ENCODE measurements around the gene SNX30.

The SNX30 gene

DNA sequence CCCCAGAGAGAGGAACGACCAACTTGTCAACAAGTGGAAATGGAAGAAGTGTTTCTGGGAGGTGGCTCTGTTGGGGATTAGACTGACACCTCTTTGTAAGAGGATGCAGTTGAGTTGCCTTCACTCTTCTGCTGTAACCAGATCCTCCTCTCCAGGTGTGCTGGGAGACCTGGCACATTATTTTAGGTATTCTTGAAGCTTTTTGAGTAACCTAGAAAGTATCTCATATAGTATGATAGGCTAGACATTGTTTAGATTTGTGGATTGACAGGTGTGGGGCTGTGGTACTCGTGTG, 21.6 kb downstream of the SNX30 start:
- ChIA-PET POLR2A (no interaction called here), CTCF (no interaction called here)
- no peak for DNase-seq (ENCODE audit: extremely low spot score)
- TF ChIP-seq FOXK2 (IDR thresholded peaks at IDR 0.05) (no peak), TARDBP (IDR thresholded peaks at IDR 0.05) (no peak), FOXA1 (IDR thresholded peaks at IDR 0.05) (no peak), L3MBTL2 (conservative IDR thresholded peaks at IDR 0.05) (no peak), NFRKB (IDR thresholded peaks at IDR 0.05) (no peak)

DNA sequence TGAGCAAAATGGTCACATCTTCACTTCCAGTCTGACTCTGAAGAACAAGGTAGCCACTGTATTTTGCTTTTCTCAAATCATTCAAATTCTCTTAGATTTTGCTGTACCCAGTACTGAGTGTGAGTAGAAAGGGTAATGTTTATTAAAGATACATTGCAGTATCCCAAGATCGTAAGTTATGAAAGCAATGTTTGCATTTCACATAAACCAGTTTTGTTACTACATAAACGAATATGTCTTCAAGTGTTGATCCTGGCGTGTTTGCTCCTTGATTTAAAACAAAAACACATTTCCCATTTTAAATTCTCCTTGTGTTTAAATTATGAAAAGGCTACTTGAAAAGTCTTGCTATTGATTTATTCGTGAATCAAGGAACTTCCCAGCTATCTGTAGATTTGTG, 22.0 kb downstream of the SNX30 start:
- no peak for DNase-seq (ENCODE audit: extremely low spot score)
- ChIA-PET POLR2A (no interaction called here), CTCF (no interaction called here)
- no peak for TF ChIP-seq L3MBTL2 (conservative IDR thresholded peaks at IDR 0.05)
- TF ChIP-seq CTBP1 (IDR thresholded peaks at IDR 0.05; ENCODE audit: borderline replicate concordance), result no peak
- TF ChIP-seq NFRKB (IDR thresholded peaks at IDR 0.05), result no peak
- TF ChIP-seq SP1 (IDR thresholded peaks at IDR 0.05), result no peak
- TF ChIP-seq, protein P1, sequence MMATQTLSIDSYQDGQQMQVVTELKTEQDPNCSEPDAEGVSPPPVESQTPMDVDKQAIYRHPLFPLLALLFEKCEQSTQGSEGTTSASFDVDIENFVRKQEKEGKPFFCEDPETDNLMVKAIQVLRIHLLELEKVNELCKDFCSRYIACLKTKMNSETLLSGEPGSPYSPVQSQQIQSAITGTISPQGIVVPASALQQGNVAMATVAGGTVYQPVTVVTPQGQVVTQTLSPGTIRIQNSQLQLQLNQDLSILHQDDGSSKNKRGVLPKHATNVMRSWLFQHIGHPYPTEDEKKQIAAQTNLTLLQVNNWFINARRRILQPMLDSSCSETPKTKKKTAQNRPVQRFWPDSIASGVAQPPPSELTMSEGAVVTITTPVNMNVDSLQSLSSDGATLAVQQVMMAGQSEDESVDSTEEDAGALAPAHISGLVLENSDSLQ (IDR thresholded peaks at IDR 0.05), result no peak
- TF ChIP-seq FOXK2 (IDR thresholded peaks at IDR 0.05), result no peak

DNA sequence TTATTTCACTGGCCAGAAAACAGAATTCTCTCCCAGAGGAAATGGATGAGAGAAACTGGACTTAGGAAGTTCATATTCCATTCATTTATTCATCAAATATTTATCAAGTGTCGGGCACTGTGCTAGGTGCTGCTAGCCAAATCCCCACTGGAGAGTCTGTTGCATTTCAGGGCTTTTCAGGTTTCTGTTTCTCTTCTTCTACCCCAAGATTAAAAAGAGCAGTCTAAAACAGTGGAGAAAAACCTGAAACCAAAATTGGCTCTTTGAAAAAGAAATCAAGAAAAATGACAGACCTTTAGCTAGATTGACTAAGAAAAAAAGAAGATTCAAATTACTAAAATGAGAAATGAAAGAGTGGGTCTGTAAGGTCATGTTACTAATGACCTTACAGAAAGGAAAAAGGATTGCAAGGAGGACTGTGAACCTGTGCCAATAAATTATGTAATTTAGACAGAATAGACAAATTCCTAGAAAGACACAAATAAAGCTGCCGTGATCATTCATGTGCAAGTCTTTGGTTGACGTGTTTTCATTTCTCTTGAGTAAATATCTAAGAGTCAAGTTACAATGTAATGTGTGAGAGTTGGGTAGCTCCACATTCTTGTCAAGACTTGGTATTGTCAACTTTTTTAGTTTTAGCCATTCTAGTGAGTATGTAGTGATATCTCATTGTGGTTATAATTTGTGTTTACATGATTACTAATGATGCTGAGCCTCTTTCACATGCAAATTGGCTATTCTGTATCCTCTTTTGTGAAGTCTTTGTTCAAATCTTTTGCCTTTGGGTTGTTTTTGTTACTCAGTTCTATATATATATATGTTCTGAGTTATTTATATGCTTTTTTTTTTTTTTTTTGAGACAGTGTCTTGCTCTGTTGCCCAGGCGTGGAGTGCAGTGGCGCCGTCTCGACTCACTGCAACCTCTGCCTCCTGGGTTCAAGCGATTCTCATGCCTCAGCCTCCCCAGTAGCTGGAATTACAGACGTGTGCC, 23.7 kb downstream of the SNX30 start:
- TF ChIP-seq FOXK2 (IDR thresholded peaks at IDR 0.05) (no peak), HDGF (IDR thresholded peaks at IDR 0.05; ENCODE audit: borderline replicate concordance) (no peak)

DNA sequence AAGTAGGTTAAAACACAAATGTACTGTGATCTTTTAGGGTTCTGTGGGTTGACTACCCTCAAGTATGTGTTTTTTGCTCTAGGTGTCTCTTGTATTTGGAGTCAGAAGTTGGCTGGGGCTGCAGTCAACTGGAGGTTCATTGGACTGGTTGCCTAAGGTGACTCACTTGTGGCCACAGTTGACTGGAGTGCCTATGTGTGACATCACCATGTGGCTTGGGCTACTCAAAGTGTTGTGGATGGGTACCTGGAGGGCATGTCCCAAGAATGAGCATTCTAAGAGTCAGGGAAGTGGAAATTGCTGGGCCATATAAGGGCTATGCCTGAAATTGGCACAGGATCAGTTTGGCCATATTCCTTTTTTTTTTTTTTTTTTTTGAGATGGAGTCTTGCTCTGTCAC, 27.4 kb downstream of the SNX30 start:
- ChIA-PET CTCF (no interaction called here), POLR2A (no interaction called here)
- DNase-seq (ENCODE audit: extremely low spot score), result no peak
- TF ChIP-seq SUZ12 (IDR thresholded peaks at IDR 0.05), result no peak
- no peak for TF ChIP-seq CTBP1 (IDR thresholded peaks at IDR 0.05; ENCODE audit: borderline replicate concordance)
- no peak for TF ChIP-seq HDGF (IDR thresholded peaks at IDR 0.05; ENCODE audit: borderline replicate concordance)
- no peak for TF ChIP-seq LEF1 (IDR thresholded peaks at IDR 0.05; ENCODE audit: borderline replicate concordance)

More for the DNA sequence above, 23.7 kb downstream of the SNX30 start:
- no peak for DNase-seq (ENCODE audit: extremely low spot score)
- ChIA-PET CTCF (no interaction called here), POLR2A (interaction anchor here (0.9 kb wide), 1 partner anchor 56 kb away, joined by 4 read pairs; the partner anchor contains the start of gene INIP)

DNA sequence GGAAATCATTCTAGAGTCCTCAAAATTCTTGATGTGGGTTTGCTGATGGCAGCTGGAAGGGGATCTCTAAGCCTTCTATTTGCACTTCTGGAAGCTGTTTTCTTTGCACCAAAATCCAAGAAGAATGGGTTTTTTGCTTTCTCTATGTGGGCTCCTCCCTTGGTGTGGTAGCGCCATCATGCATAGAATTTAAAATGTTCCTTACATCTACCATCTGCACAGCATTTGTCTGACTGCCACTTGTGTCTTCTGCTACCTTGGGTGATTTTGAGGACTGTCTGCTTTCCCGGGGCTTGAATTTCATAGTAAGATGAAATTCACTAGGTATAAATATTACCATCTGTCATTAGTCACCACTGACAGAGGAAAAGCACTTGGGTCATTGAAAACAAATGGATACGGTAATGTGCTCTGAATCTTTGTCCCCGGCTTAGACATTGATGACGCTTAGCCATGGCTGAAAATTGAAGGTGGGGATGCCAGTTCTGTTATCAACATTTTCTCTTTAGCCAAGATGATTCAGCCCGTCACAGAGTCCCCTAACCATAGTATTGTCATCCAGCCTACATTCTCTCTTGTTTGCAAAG, 30.0 kb downstream of the SNX30 start:
- CTCF ChIA-PET, result interaction anchor here (0.8 kb wide), 1 partner anchor 13 kb away, joined by 6 read pairs; no protein-coding TSS in a partner anchor
- POLR2A ChIA-PET, result no interaction called here
- no peak for DNase-seq (ENCODE audit: extremely low spot score)

DNA sequence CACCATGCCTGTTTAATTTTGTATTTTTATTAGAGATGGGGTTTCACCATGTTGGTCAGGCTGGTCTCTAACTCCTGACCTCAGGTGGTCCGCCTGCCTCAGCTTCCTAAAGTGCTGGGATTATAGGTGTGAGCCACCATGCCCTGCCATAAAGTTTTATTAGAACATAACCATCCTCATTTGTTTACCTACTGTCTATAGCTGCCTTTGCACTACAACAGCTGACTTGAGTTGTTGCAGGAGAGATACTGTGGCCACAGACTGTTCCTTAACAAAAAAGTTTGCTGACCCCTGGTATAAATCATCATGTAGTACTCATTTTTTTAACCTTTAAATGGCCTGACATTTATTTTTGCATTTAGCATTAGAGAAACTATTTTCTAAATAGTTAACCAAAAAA, 31.7 kb downstream of the SNX30 start:
- TF ChIP-seq NFRKB (IDR thresholded peaks at IDR 0.05), result no peak
- TF ChIP-seq BHLHE40 (IDR thresholded peaks at IDR 0.05; ENCODE audit: borderline replicate concordance), result no peak
- TF ChIP-seq, protein P1 (IDR thresholded peaks at IDR 0.05), result no peak
- TF ChIP-seq HDGF (IDR thresholded peaks at IDR 0.05; ENCODE audit: borderline replicate concordance), result no peak
- TF ChIP-seq FOXM1 (IDR thresholded peaks at IDR 0.05; ENCODE audit: borderline replicate concordance), result no peak
- no peak for TF ChIP-seq FOXA1 (IDR thresholded peaks at IDR 0.05)
- no peak for TF ChIP-seq CTBP1 (IDR thresholded peaks at IDR 0.05; ENCODE audit: borderline replicate concordance)
- TF ChIP-seq SP1 (IDR thresholded peaks at IDR 0.05), result no peak
- no peak for TF ChIP-seq TARDBP (IDR thresholded peaks at IDR 0.05)
- no peak for TF ChIP-seq L3MBTL2 (conservative IDR thresholded peaks at IDR 0.05)
- no peak for TF ChIP-seq ZNF384 (IDR thresholded peaks at IDR 0.05)
- no peak for TF ChIP-seq ELF4 (IDR thresholded peaks at IDR 0.05)
- no peak for TF ChIP-seq FOXK2 (IDR thresholded peaks at IDR 0.05)
- TF ChIP-seq ARNT (IDR thresholded peaks at IDR 0.05), result no peak
- DNase-seq (ENCODE audit: extremely low spot score), result no peak
- POLR2A ChIA-PET, result no interaction called here
- CTCF ChIA-PET, result interaction anchor here (0.6 kb wide), 1 partner anchor 18 kb away, joined by 3 read pairs; no protein-coding TSS in a partner anchor

More for the DNA sequence above, 30.0 kb downstream of the SNX30 start:
- TF ChIP-seq ARNT (IDR thresholded peaks at IDR 0.05) (no peak), SP1 (IDR thresholded peaks at IDR 0.05) (no peak), BHLHE40 (IDR thresholded peaks at IDR 0.05; ENCODE audit: borderline replicate concordance) (no peak), ZNF384 (IDR thresholded peaks at IDR 0.05) (no peak), HDGF (IDR thresholded peaks at IDR 0.05; ENCODE audit: borderline replicate concordance) (no peak), FOXK2 (IDR thresholded peaks at IDR 0.05) (no peak), TARDBP (IDR thresholded peaks at IDR 0.05) (no peak)
- TF ChIP-seq, protein P1 (IDR thresholded peaks at IDR 0.05), result no peak

DNA sequence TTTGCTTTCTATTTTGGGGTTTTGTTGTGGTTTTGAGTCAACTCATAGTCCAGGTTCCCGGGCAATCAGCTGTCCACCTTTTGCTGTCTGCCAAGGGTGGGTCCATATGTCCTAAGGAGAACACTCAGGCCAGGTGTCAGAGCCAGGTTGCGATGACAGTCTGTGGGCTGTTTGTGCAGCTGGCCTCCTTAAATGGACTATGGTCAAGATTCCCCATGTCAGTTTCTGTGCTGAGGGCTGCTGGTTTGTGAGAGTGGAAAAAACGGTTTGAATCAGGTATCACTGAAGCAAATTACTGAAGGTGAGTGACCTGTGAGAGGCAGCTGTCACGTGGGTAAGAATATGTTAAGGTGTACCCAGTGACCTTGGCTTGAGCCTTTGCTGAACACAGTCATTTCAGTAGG, 33.0 kb downstream of the SNX30 start:
- ChIA-PET CTCF (no interaction called here), POLR2A (interaction anchor here (1.6 to 1.7 kb wide), 2 partner anchors 10 to 66 kb away, joined by 3 read pairs; partner anchors contain the start of gene INIP)
- DNase-seq (ENCODE audit: extremely low spot score), result no peak
- no peak for TF ChIP-seq ZNF384 (IDR thresholded peaks at IDR 0.05)
- TF ChIP-seq FOXK2 (IDR thresholded peaks at IDR 0.05), result no peak
- TF ChIP-seq CTBP1 (IDR thresholded peaks at IDR 0.05; ENCODE audit: borderline replicate concordance), result no peak
- no peak for TF ChIP-seq TARDBP (IDR thresholded peaks at IDR 0.05)
- TF ChIP-seq SUZ12 (IDR thresholded peaks at IDR 0.05), result no peak
- no peak for TF ChIP-seq BHLHE40 (IDR thresholded peaks at IDR 0.05; ENCODE audit: borderline replicate concordance)
- no peak for TF ChIP-seq ELF4 (IDR thresholded peaks at IDR 0.05)
- no peak for TF ChIP-seq HDGF (IDR thresholded peaks at IDR 0.05; ENCODE audit: borderline replicate concordance)
- TF ChIP-seq NFRKB (IDR thresholded peaks at IDR 0.05), result no peak
- TF ChIP-seq L3MBTL2 (conservative IDR thresholded peaks at IDR 0.05), result no peak
- TF ChIP-seq, protein P1 (IDR thresholded peaks at IDR 0.05), result no peak

Data from HEK293T (cell line).